GM23338 (cell line): ENCODE data around the gene CYP46A1. TPM values are rescaled to one million over a fixed set of nuclear protein-coding genes. Genes with fewer than 3 reads are reported as not detected.

Experiments
- ATAC-seq: fragments of 200-7000 bp; cut with Tn5 transposase; 3 replicates; pipeline ENCODE4 v1.9.1; 2020
- DNase-seq: peaks from one replicate; pipeline ENCODE4 v3.0.0-alpha.2; 2015; ENCODE audit warnings: low spot score
- H2AFZ ChIP-seq: fragments of 200-600 bp; sonication (generic); 2 replicates; pipeline ENCODE4 v1.8.0; 2016; ENCODE audit warnings: antibody characterized with exemption, mild to moderate bottlenecking, moderate library complexity
- H3F3A ChIP-seq: fragments of 200-600 bp; sonication (generic); replicated peaks from 2 replicates; pipeline ENCODE4 v1.8.0; 2017; ENCODE audit warnings: antibody characterized with exemption, mixed run types, low read depth
- H3K27ac ChIP-seq: fragments of 200-600 bp; sonication (generic); 2 replicates; pipeline ENCODE4 v1.6.1; 2016; ENCODE audit warnings: low read depth
- H3K27me3 ChIP-seq: fragments of 200-600 bp; sonication (generic); 2 replicates; pipeline ENCODE4 v1.8.0; 2016; ENCODE audit warnings: mild to moderate bottlenecking, mixed run types, moderate library complexity; ENCODE audit not compliant: insufficient read depth
- H3K36me3 ChIP-seq: fragments of 200-600 bp; sonication (generic); 2 replicates; pipeline ENCODE4 v1.8.0; 2016; ENCODE audit warnings: mild to moderate bottlenecking; ENCODE audit not compliant: insufficient read depth
- H3K4me1 ChIP-seq: fragments of 200-600 bp; sonication (generic); 2 replicates; pipeline ENCODE4 v1.8.0; 2016; ENCODE audit warnings: mild to moderate bottlenecking, moderate library complexity; ENCODE audit not compliant: insufficient read depth
- H3K4me2 ChIP-seq: fragments of 200-600 bp; sonication (generic); 2 replicates; pipeline ENCODE4 v1.7.1; 2017; ENCODE audit warnings: mixed run types
- H3K4me3 ChIP-seq: fragments of 200-600 bp; sonication (generic); 2 replicates; pipeline ENCODE4 v1.6.1; 2016; ENCODE audit warnings: mixed run types
- H3K79me2 ChIP-seq: fragments of 200-600 bp; sonication (generic); replicated peaks from 2 replicates; pipeline ENCODE4 v1.8.0; 2017; ENCODE audit warnings: mild to moderate bottlenecking; ENCODE audit not compliant: insufficient read depth
- H3K9me2 ChIP-seq: fragments of 200-600 bp; sonication (generic); 2 replicates; pipeline ENCODE4 v1.8.0; 2017; ENCODE audit not compliant: insufficient read depth
- H4K20me1 ChIP-seq: fragments of 200-600 bp; sonication (generic); replicated peaks from 2 replicates; pipeline ENCODE4 v1.8.0; 2017; ENCODE audit warnings: mild to moderate bottlenecking; ENCODE audit not compliant: insufficient read depth
- H3K27ac Mint-ChIP-seq: 2 replicates; pipeline ENCODE4 v1.8.0; 2020; ENCODE audit warnings: inconsistent platforms, mild to moderate bottlenecking, moderate library complexity, mixed read lengths
- H3K27me3 Mint-ChIP-seq: 3 replicates; pipeline ENCODE4 v1.8.0; 2022; ENCODE audit warnings: low read depth, mild to moderate bottlenecking, moderate library complexity, mixed read lengths, inconsistent platforms; ENCODE audit not compliant: insufficient read depth, poor library complexity
- H3K36me3 Mint-ChIP-seq: 3 replicates; pipeline ENCODE4 v1.8.0; 2021; ENCODE audit warnings: low read depth, mild to moderate bottlenecking, inconsistent platforms, moderate library complexity, mixed read lengths
- H3K4me1 Mint-ChIP-seq: 3 replicates; pipeline ENCODE4 v1.8.0; 2020; ENCODE audit warnings: mild to moderate bottlenecking, inconsistent platforms, mixed read lengths
- H3K4me3 Mint-ChIP-seq: 3 replicates; pipeline ENCODE4 v1.8.0; 2021; ENCODE audit warnings: moderate library complexity, mild to moderate bottlenecking, inconsistent platforms, mixed read lengths
- H3K9me3 Mint-ChIP-seq: 3 replicates; pipeline ENCODE4 v1.8.0; 2020; ENCODE audit warnings: moderate library complexity, mild to moderate bottlenecking, inconsistent platforms, mixed read lengths
- EZH2phosphoT487 ChIP-seq: fragments of 200-600 bp; sonication (generic); IDR thresholded peaks from one replicate; pipeline ENCODE4 v1.8.1; 2018; ENCODE audit warnings: antibody characterized with exemption; ENCODE audit not compliant: unreplicated experiment
- polyA plus RNA-seq: library from polyadenylated mRNA; unstranded; fragments of >200 nt; fragmentation: Nextera tagmentation; extraction: Ambion mirVana; gene quantifications from 2 replicates; pipeline ENCODE4 v1.2.1, GENCODE V29; 2016
- total RNA-seq: library from RNA; depleted of rRNA; stranded (reverse); fragments of >200 nt; shearing (Covaris generic); gene quantifications from 2 replicates; pipeline ENCODE4 v1.2.3, GENCODE V29; 2014
- TF ChIP-seq, protein P1 (sequence below): fragments of 250-450 bp; sonication (Bioruptor Pico); IDR thresholded peaks from 2 replicates; pipeline ENCODE4 v1.5.0; 2020; ENCODE audit warnings: mild to moderate bottlenecking, moderate library complexity

Gene CYP46A1
- total and polyA plus RNA-seq, 2 experiments from 2014 or later: 0.59 to 0.66 TPM

GRCh38 chr14:99741227-99741976 is 57.3 kb downstream of the CYP46A1 start (continued):
- TF ChIP-seq, protein P1, sequence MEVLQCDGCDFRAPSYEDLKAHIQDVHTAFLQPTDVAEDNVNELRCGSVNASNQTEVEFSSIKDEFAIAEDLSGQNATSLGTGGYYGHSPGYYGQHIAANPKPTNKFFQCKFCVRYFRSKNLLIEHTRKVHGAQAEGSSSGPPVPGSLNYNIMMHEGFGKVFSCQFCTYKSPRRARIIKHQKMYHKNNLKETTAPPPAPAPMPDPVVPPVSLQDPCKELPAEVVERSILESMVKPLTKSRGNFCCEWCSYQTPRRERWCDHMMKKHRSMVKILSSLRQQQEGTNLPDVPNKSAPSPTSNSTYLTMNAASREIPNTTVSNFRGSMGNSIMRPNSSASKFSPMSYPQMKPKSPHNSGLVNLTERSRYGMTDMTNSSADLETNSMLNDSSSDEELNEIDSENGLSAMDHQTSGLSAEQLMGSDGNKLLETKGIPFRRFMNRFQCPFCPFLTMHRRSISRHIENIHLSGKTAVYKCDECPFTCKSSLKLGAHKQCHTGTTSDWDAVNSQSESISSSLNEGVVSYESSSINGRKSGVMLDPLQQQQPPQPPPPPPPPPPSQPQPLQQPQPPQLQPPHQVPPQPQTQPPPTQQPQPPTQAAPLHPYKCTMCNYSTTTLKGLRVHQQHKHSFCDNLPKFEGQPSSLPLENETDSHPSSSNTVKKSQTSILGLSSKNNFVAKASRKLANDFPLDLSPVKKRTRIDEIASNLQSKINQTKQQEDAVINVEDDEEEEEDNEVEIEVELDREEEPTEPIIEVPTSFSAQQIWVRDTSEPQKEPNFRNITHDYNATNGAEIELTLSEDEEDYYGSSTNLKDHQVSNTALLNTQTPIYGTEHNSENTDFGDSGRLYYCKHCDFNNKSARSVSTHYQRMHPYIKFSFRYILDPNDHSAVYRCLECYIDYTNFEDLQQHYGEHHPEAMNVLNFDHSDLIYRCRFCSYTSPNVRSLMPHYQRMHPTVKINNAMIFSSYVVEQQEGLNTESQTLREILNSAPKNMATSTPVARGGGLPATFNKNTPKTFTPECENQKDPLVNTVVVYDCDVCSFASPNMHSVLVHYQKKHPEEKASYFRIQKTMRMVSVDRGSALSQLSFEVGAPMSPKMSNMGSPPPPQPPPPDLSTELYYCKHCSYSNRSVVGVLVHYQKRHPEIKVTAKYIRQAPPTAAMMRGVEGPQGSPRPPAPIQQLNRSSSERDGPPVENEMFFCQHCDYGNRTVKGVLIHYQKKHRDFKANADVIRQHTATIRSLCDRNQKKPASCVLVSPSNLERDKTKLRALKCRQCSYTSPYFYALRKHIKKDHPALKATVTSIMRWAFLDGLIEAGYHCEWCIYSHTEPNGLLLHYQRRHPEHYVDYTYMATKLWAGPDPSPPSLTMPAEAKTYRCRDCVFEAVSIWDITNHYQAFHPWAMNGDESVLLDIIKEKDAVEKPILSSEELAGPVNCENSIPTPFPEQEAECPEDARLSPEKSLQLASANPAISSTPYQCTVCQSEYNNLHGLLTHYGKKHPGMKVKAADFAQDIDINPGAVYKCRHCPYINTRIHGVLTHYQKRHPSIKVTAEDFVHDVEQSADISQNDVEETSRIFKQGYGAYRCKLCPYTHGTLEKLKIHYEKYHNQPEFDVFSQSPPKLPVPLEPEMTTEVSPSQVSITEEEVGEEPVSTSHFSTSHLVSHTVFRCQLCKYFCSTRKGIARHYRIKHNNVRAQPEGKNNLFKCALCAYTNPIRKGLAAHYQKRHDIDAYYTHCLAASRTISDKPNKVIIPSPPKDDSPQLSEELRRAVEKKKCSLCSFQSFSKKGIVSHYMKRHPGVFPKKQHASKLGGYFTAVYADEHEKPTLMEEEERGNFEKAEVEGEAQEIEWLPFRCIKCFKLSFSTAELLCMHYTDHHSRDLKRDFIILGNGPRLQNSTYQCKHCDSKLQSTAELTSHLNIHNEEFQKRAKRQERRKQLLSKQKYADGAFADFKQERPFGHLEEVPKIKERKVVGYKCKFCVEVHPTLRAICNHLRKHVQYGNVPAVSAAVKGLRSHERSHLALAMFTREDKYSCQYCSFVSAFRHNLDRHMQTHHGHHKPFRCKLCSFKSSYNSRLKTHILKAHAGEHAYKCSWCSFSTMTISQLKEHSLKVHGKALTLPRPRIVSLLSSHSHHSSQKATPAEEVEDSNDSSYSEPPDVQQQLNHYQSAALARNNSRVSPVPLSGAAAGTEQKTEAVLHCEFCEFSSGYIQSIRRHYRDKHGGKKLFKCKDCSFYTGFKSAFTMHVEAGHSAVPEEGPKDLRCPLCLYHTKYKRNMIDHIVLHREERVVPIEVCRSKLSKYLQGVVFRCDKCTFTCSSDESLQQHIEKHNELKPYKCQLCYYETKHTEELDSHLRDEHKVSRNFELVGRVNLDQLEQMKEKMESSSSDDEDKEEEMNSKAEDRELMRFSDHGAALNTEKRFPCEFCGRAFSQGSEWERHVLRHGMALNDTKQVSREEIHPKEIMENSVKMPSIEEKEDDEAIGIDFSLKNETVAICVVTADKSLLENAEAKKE (CRISPR knock-in tag): no peak
- no peak for TF ChIP-seq EZH2phosphoT487

DNA sequence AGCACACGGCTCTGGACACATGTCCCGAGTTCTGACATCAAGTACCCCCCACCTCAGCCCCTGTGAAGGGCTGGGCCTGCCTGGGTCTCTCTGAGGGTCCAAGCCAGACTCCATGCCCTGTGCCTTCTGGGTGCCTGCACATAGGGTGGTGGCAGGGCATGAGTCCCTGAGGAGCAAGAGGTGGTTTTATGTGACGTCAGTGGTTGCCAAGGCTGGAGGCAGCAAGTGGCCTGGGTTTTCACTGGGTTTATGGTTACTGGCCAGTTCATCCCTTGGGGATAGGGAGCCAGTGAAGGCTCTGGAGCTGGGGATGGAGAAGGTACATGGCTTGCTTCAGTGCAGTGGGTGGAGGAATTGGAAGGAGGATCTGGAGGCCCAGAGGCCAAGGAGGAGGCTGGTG is 58.0 kb downstream of the CYP46A1 start:
- Mint-ChIP-seq H3K9me3 (peaks cover 3% of the 10 kb centered on the region; the same call in 2 of the 3 replicates), H3K4me3 (no peak overlapping the region), H3K36me3 (no peaks in the 10 kb centered on the region), H3K27ac (no peak overlapping the region; the same call in 1 of the 2 replicates), H3K4me1 (peaks cover 28% of the 10 kb centered on the region), H3K27me3 (peaks cover 7% of the 10 kb centered on the region)
- H3K9me2 ChIP-seq: no peaks in the 10 kb centered on the region
- H4K20me1 ChIP-seq: no peaks in the 10 kb centered on the region
- DNase-seq (no peak), ATAC-seq (no peak)
- H3K4me1 ChIP-seq: peaks cover 32% of the 10 kb centered on the region
- H3K27ac ChIP-seq: no peak overlapping the region
- TF ChIP-seq, protein P1 (CRISPR knock-in tag): no peak
- no peaks in the 10 kb centered on the region for H3F3A ChIP-seq
- no peaks in the 10 kb centered on the region for H3K27me3 ChIP-seq
- H3K36me3 ChIP-seq: no peaks in the 10 kb centered on the region
- no peak overlapping the region for H3K4me2 ChIP-seq
- H2AFZ ChIP-seq: no peak overlapping the region
- no peak overlapping the region for H3K4me3 ChIP-seq
- H3K79me2 ChIP-seq: no peaks in the 10 kb centered on the region
